Activated CD4-positive, alpha-beta memory T cell treated with anti-CD3 and anti-CD28 coated beads, Interleukin-2, amount 10 ng/mL, durations not matched to agents 7 days and 5 days (primary cell): ENCODE measurements around the gene FERMT3. TPM values are rescaled to one million over a fixed set of nuclear protein-coding genes. Genes with fewer than 3 reads are reported as not detected.

ENCODE experiments used
- CTCF ChIA-PET: fragments of 350-600 bp; sonication (Branson Sonifier 250); formaldehyde crosslinking; loops from one replicate; lab custom pipeline; 2021; ENCODE audit warnings: antibody characterized with exemption, inconsistent platforms; lab: Charles Lee
- POLR2A ChIA-PET: fragments of 350-600 bp; sonication (Branson Sonifier 250); formaldehyde crosslinking; loops from one replicate; lab custom pipeline; 2021; ENCODE audit warnings: antibody characterized with exemption; lab: Charles Lee
- DNase-seq: peaks from one replicate; pipeline ENCODE4 v3.0.0-alpha.2; 2020
- H3K27ac Mint-ChIP-seq: one replicate; pipeline ENCODE4 v1.8.0; 2021; ENCODE audit warnings: mild to moderate bottlenecking, mixed read lengths
- H3K27me3 Mint-ChIP-seq: one replicate; pipeline ENCODE4 v1.8.0; 2021; ENCODE audit warnings: mixed read lengths
- H3K36me3 Mint-ChIP-seq: one replicate; pipeline ENCODE4 v1.8.0; 2021; ENCODE audit warnings: low read depth, mixed read lengths
- H3K4me1 Mint-ChIP-seq: one replicate; pipeline ENCODE4 v1.8.0; 2021; ENCODE audit warnings: mixed read lengths
- H3K4me3 Mint-ChIP-seq: one replicate; pipeline ENCODE4 v1.8.0; 2021; ENCODE audit warnings: mild to moderate bottlenecking, mixed read lengths
- H3K9me3 Mint-ChIP-seq: one replicate; pipeline ENCODE4 v1.8.0; 2021; ENCODE audit warnings: mixed read lengths
- total RNA-seq, 2 experiments: library from RNA; stranded (reverse); gene quantifications; one replicate each; pipeline ENCODE4 v1.2.3, GENCODE V29; 2021

Gene FERMT3
- total RNA-seq, 2 experiments from 2014 or later: 195 to 199 TPM

- POLR2A ChIA-PET: interaction anchor here (0.7 to 11.2 kb wide), 7 partner anchors 10 to 70 kb away, joined by 3 to 131 read pairs (median 19); partner anchors contain the start of genes ESRRA, FERMT3, NUDT22 and PRDX5
- DNase-seq: no peak
- Mint-ChIP-seq H3K4me3 (peak overlapping the region; percentile 62), H3K9me3 (no peaks in the 10 kb centered on the region), H3K36me3 (peaks cover 13% of the 10 kb centered on the region), H3K27me3 (peaks cover 3% of the 10 kb centered on the region), H3K4me1 (peaks cover 48% of the 10 kb centered on the region), H3K27ac (no peak overlapping the region)
- CTCF ChIA-PET: interaction anchor here (1.5 to 4.7 kb wide), 2 partner anchors 21 to 42 kb away, joined by 4 to 34 read pairs; partner anchors contain the start of gene FERMT3
Observed at GRCh38 chr11:64247729-64248531, 41.4 kb downstream of the FERMT3 start.

GRCh38 chr11:64248578-64248977, 42.1 kb downstream of the FERMT3 start:
- ChIA-PET CTCF (interaction anchor here (2.5 to 4.7 kb wide), 2 partner anchors 43 to 53 kb away, joined by 16 to 34 read pairs; partner anchors contain the start of gene FERMT3), POLR2A (interaction anchor here (0.7 to 11.2 kb wide), 3 partner anchors 10 to 43 kb away, joined by 3 to 131 read pairs (median 107); partner anchors contain the start of gene FERMT3)
- H3K36me3 Mint-ChIP-seq: peaks cover 8% of the 10 kb centered on the region
- H3K9me3 Mint-ChIP-seq: no peaks in the 10 kb centered on the region
- no peak overlapping the region for H3K4me3 Mint-ChIP-seq
- H3K27me3 Mint-ChIP-seq: peaks cover 3% of the 10 kb centered on the region
- DNase-seq: no peak
- peaks cover 45% of the 10 kb centered on the region for H3K4me1 Mint-ChIP-seq
- H3K27ac Mint-ChIP-seq: no peak overlapping the region

GRCh38 chr11:64249038-64249437, 42.5 kb downstream of the FERMT3 start:
- H3K4me1 Mint-ChIP-seq: peaks cover 45% of the 10 kb centered on the region
- peaks cover 3% of the 10 kb centered on the region for H3K27me3 Mint-ChIP-seq
- peaks cover 3% of the 10 kb centered on the region for H3K36me3 Mint-ChIP-seq
- no peaks in the 10 kb centered on the region for H3K9me3 Mint-ChIP-seq
- POLR2A ChIA-PET: interaction anchor here (0.7 to 11.2 kb wide), 4 partner anchors 8 to 43 kb away, joined by 3 to 131 read pairs (median 58); partner anchors contain the start of genes FERMT3 and FKBP2
- H3K4me3 Mint-ChIP-seq: no peak overlapping the region
- H3K27ac Mint-ChIP-seq: no peak overlapping the region
- CTCF ChIA-PET: interaction anchor here (2.0 to 4.7 kb wide), 4 partner anchors 8 to 52 kb away, joined by 16 to 34 read pairs (median 24); partner anchors contain the start of genes FERMT3 and FKBP2
- DNase-seq: no peak

GRCh38 chr11:64249563-64250414, 43.3 kb downstream of the FERMT3 start:
- Mint-ChIP-seq H3K9me3 (no peaks in the 10 kb centered on the region), H3K27ac (no peak overlapping the region), H3K27me3 (peaks cover 3% of the 10 kb centered on the region), H3K4me1 (peaks cover 41% of the 10 kb centered on the region), H3K4me3 (peak overlapping the region; percentile 20), H3K36me3 (no peaks in the 10 kb centered on the region)
- DNase-seq: no peak
- ChIA-PET CTCF (interaction anchor here (1.1 to 4.7 kb wide), 12 partner anchors 8 to 82 kb away, joined by 3 to 34 read pairs (median 8); partner anchors contain the start of genes ESRRA, FERMT3, FKBP2 and GPR137), POLR2A (interaction anchor here (0.6 to 11.2 kb wide), 9 partner anchors 8 to 1713 kb away, joined by 3 to 131 read pairs (median 10); partner anchors contain the start of genes FERMT3, FKBP2, PRDX5 and STIP1)

- no peaks in the 10 kb centered on the region for H3K36me3 Mint-ChIP-seq
- peaks cover 36% of the 10 kb centered on the region for H3K4me1 Mint-ChIP-seq
- peak overlapping the region; percentile 77 for H3K4me3 Mint-ChIP-seq
- no peaks in the 10 kb centered on the region for H3K9me3 Mint-ChIP-seq
- no peak for DNase-seq
- H3K27me3 Mint-ChIP-seq: peaks cover 3% of the 10 kb centered on the region
- H3K27ac Mint-ChIP-seq: no peak overlapping the region
- ChIA-PET CTCF (interaction anchor here (0.6 to 4.7 kb wide), 14 partner anchors 9 to 1845 kb away, joined by 3 to 34 read pairs (median 6); partner anchors contain the start of genes ESRRA, FERMT3, FKBP2 and GPR137), POLR2A (interaction anchor here (0.9 to 11.2 kb wide), 11 partner anchors 9 to 495 kb away, joined by 3 to 131 read pairs (median 8); partner anchors contain the start of genes BAD, FERMT3, FKBP2 and PRDX5)
Observed at GRCh38 chr11:64250415-64251015, 44.0 kb downstream of the FERMT3 start.

DNA sequence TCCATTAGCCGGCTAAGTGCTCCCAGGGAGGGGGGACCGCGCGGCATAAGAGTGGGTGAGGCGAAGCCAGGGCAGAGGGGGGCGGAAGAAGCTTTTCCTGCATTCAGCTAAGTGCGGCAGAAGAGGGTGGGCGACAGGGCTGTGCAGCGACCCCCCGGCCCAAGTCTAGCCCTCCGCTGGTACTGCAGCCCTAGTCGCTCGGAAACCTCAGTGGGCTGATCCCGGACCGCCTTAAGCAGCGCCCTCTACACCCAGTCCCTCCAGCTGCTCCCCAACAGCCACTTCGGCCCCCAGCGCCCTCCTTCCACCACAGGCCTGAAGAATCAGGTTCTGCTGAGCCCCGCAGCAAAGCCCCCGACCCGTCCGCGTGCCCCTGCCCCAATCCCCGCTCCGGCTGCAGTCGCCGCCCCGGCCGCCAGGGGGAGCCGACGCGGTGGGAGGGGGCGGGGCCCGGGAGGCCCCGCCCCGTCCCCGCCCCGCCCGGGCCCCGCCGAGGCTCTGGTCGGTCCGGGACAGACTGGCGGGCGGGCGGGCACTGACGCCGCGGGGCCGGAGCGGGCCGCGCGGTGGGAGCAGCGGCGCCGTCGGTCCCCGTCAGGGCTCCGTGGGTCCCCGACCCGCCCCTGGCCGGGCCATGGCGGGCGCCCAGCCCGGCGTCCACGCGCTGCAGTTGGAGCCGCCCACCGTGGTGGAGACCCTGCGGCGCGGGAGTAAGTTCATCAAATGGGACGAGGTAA, 44.7 kb downstream of the FERMT3 start, which contains the start of gene PLCB3:
TSS of gene PLCB3 (plus strand) at position 515 of the 737 bp plus-strand sequence. CDS start at position 635, 120 bp downstream.
- H3K36me3 Mint-ChIP-seq: no peaks in the 10 kb centered on the region
- ChIA-PET CTCF (interaction anchor here (0.6 to 4.7 kb wide), 16 partner anchors 10 to 1845 kb away, joined by 3 to 34 read pairs (median 6); partner anchors contain the start of genes ESRRA, FERMT3, FKBP2 and NUDT22), POLR2A (interaction anchor here (1.5 to 11.2 kb wide), 8 partner anchors 11 to 66 kb away, joined by 3 to 131 read pairs (median 10); partner anchors contain the start of genes BAD, FERMT3 and STIP1)
- peak within 1 kb of the TSS; percentile 83 for H3K4me3 Mint-ChIP-seq
- H3K27ac Mint-ChIP-seq: peak within 1 kb of the TSS; percentile 19
- peaks cover 3% of the 10 kb centered on the region for H3K27me3 Mint-ChIP-seq
- DNase-seq: peak; percentile 73
- H3K9me3 Mint-ChIP-seq: no peaks in the 10 kb centered on the region
- H3K4me1 Mint-ChIP-seq: peaks cover 33% of the 10 kb centered on the region

- Mint-ChIP-seq H3K4me1 (peaks cover 33% of the 10 kb centered on the region), H3K9me3 (no peaks in the 10 kb centered on the region), H3K27me3 (peaks cover 3% of the 10 kb centered on the region), H3K36me3 (peaks cover 2% of the 10 kb centered on the region), H3K4me3 (peak overlapping the region; percentile 83), H3K27ac (peak overlapping the region; percentile 19)
- no peak for DNase-seq
- ChIA-PET CTCF (interaction anchor here (0.7 to 4.7 kb wide), 9 partner anchors 10 to 65 kb away, joined by 3 to 34 read pairs (median 6); partner anchors contain the start of genes FERMT3, FKBP2, NUDT22 and TRPT1), POLR2A (interaction anchor here (1.0 to 11.2 kb wide), 9 partner anchors 10 to 66 kb away, joined by 3 to 131 read pairs (median 8); partner anchors contain the start of genes BAD, FERMT3 and STIP1)
Observed at GRCh38 chr11:64251753-64252002, 45.2 kb downstream of the FERMT3 start.

DNA sequence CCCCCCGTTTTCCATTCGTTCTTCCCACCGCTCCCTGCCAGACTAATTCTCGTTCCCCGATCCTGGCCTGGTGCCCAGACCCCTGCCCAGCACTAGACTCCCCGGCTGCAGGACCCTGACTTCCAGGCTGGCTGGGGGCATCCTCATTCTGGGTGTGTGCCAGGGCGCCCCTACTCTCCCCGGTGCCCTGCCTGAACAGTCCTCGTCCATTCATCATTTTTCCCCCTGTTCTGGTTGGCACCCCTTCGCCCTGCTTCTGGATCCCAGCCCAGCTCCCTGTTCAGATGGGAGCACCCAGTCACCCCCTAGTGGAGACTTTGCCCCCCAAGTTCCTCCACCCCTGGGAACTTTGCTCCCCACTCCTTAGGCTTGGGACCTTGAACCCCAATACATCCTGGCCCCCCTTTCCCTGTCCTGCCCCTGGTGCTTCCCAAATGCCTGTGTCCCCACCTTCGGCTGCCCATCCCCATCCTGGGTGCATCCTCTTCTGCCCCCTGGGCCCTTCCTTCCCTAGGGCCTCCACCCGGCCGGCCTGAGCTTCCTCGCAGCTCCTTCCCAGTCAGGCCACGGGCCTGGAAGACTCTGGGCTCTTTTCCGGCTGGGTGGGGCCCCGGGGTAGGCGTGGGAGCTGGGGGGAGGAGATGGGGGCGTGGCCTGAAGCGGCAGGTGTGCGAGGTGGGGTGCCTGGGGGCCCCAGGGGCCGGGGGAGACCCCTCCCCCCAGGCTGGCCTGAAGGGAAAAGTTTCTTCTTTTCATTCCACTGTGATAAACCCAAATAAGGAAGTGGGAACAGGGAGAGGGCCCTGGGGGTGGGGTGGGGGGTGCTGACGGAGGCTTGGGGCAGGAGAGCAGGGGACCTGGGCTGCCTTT, 45.7 kb downstream of the FERMT3 start:
- peak overlapping the region; percentile 19 for H3K27ac Mint-ChIP-seq
- POLR2A ChIA-PET: interaction anchor here (1.0 to 11.2 kb wide), 9 partner anchors 9 to 67 kb away, joined by 3 to 131 read pairs (median 8); partner anchors contain the start of genes BAD, FERMT3 and STIP1
- peak overlapping the region; percentile 83 for H3K4me3 Mint-ChIP-seq
- H3K27me3 Mint-ChIP-seq: peaks cover 3% of the 10 kb centered on the region
- H3K9me3 Mint-ChIP-seq: no peaks in the 10 kb centered on the region
- CTCF ChIA-PET: interaction anchor here (0.7 to 4.7 kb wide), 8 partner anchors 11 to 65 kb away, joined by 3 to 34 read pairs (median 6); partner anchors contain the start of genes FERMT3, FKBP2, NUDT22 and TRPT1
- peaks cover 29% of the 10 kb centered on the region for H3K4me1 Mint-ChIP-seq
- H3K36me3 Mint-ChIP-seq: peaks cover 2% of the 10 kb centered on the region
- DNase-seq: no peak

DNA sequence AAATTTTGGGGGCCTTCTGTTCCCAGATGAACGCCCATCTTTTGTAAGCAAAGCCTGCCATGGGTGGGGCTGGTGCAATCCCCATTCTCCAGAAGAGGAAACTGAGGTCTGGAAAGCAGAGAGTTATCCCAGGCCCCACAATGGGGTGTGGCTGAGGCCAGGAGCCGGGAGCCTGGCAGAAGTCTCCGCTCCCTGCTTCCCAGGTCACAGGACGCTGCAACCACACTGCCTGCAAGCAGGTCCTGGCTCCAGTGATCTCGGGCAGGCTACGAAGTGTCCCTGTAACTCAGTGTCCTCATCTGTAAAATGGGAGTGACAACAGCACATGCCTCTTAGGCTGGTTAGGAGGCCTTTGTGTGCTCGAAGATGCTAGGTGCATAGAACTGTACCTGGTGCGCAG, 46.5 kb downstream of the FERMT3 start:
- POLR2A ChIA-PET: interaction anchor here (0.7 to 11.2 kb wide), 6 partner anchors 12 to 67 kb away, joined by 4 to 131 read pairs (median 8); partner anchors contain the start of genes FERMT3, PRDX5 and STIP1
- H3K4me1 Mint-ChIP-seq: peaks cover 25% of the 10 kb centered on the region
- CTCF ChIA-PET: interaction anchor here (1.6 to 4.7 kb wide), 2 partner anchors 16 to 48 kb away, joined by 9 to 34 read pairs; partner anchors contain the start of gene FERMT3
- H3K36me3 Mint-ChIP-seq: peaks cover 5% of the 10 kb centered on the region
- no peak for DNase-seq
- peaks cover 3% of the 10 kb centered on the region for H3K27me3 Mint-ChIP-seq
- peak overlapping the region; percentile 30 for H3K4me3 Mint-ChIP-seq
- H3K27ac Mint-ChIP-seq: no peak overlapping the region
- no peaks in the 10 kb centered on the region for H3K9me3 Mint-ChIP-seq

- Mint-ChIP-seq H3K9me3 (no peaks in the 10 kb centered on the region), H3K36me3 (peaks cover 5% of the 10 kb centered on the region), H3K4me3 (peak overlapping the region; percentile 30), H3K27me3 (peaks cover 3% of the 10 kb centered on the region), H3K27ac (no peak overlapping the region), H3K4me1 (peaks cover 24% of the 10 kb centered on the region)
- ChIA-PET CTCF (no interaction called here), POLR2A (interaction anchor here (0.7 to 1.9 kb wide), 3 partner anchors 14 to 64 kb away, joined by 4 to 6 read pairs (median 6); partner anchors contain the start of gene PRDX5)
- DNase-seq: no peak
Observed at GRCh38 chr11:64253481-64253880, 47.0 kb downstream of the FERMT3 start.
